HepG2 (cell line): ENCODE results near the gene ILDR2. TPM values are rescaled to one million over a fixed set of nuclear protein-coding genes. Genes with fewer than 3 reads are reported as not detected.
A peak's percentile ranks its signal among the peaks of the same experiment; 100 is the strongest.

ENCODE experiments used
- ATF1 ChIP-seq: IDR thresholded peaks from 2 replicates; pipeline ENCODE4 v1.6.1; 2016; ENCODE audit warnings: mild to moderate bottlenecking, control low read depth
- CTCF ChIP-seq: sonication (generic); formaldehyde crosslinking; IDR thresholded peaks from 2 replicates; pipeline ENCODE4 v1.5.0; 2020; ENCODE audit warnings: mild to moderate bottlenecking, missing genetic modification reagents, moderate library complexity
- FLYWCH1 ChIP-seq: sonication (generic); formaldehyde crosslinking; IDR thresholded peaks from 2 replicates; pipeline ENCODE4 v1.8.1; 2023; ENCODE audit warnings: mild to moderate bottlenecking, missing genetic modification reagents
- GABPA ChIP-seq, 2 experiments: IDR thresholded peaks; 2 replicates each; pipeline ENCODE4 v1.6.1; 2011 to 2016; ENCODE audit warnings: low read depth in 2 of 2, low read length in 1 of 2, missing biosample characterization in 1 of 2, missing genetic modification characterization in 1 of 2
- KLF12 ChIP-seq: sonication (generic); formaldehyde crosslinking; IDR thresholded peaks from 2 replicates; pipeline ENCODE4 v1.4.0; 2020; ENCODE audit warnings: missing genetic modification reagents, borderline replicate concordance
- MTF1 ChIP-seq: sonication (generic); formaldehyde crosslinking; IDR thresholded peaks from 2 replicates; pipeline ENCODE4 v1.5.0; 2020; ENCODE audit warnings: missing genetic modification reagents
- SIN3A ChIP-seq: IDR thresholded peaks from 2 replicates; pipeline ENCODE4 v1.6.1; 2011; ENCODE audit warnings: low read depth, mild to moderate bottlenecking, control low read depth, low read length, borderline replicate concordance
- SMARCC2 ChIP-seq: fragments of 450-650 bp; IDR thresholded peaks from 2 replicates; pipeline ENCODE4 v1.6.1; 2017; ENCODE audit warnings: antibody characterized with exemption, mild to moderate bottlenecking
- THYN1 ChIP-seq: sonication (generic); formaldehyde crosslinking; IDR thresholded peaks from 2 replicates; pipeline ENCODE4 v1.8.1; 2023; ENCODE audit warnings: low read depth, mild to moderate bottlenecking, moderate library complexity, missing genetic modification reagents, borderline replicate concordance
- TIGD3 ChIP-seq: sonication (generic); formaldehyde crosslinking; IDR thresholded peaks from 2 replicates; pipeline ENCODE4 v1.5.1; 2020; ENCODE audit warnings: mild to moderate bottlenecking, missing genetic modification reagents, borderline replicate concordance
- TRIM22 ChIP-seq: fragments of 450-650 bp; IDR thresholded peaks from 2 replicates; pipeline ENCODE4 v1.6.1; 2017
- ZBTB10 ChIP-seq: sonication (generic); formaldehyde crosslinking; IDR thresholded peaks from 2 replicates; pipeline ENCODE4 v1.4.0; 2020; ENCODE audit warnings: missing genetic modification reagents, borderline replicate concordance
- ZBTB39 ChIP-seq: sonication (generic); formaldehyde crosslinking; IDR thresholded peaks from 2 replicates; pipeline ENCODE4 v1.5.0; 2020; ENCODE audit warnings: missing genetic modification reagents
- ZFP37 ChIP-seq: sonication (generic); formaldehyde crosslinking; IDR thresholded peaks from 2 replicates; pipeline ENCODE4 v1.4.0; 2020; ENCODE audit warnings: missing genetic modification reagents, borderline replicate concordance
- ZNF121 ChIP-seq: sonication (generic); formaldehyde crosslinking; IDR thresholded peaks from 2 replicates; pipeline ENCODE4 v1.5.0; 2020; ENCODE audit warnings: mild to moderate bottlenecking, missing genetic modification reagents
- ZNF235 ChIP-seq: sonication (generic); formaldehyde crosslinking; IDR thresholded peaks from 2 replicates; pipeline ENCODE4 v1.8.1; 2023; ENCODE audit warnings: mild to moderate bottlenecking, missing genetic modification reagents, borderline replicate concordance
- ZNF33B ChIP-seq: sonication (generic); formaldehyde crosslinking; IDR thresholded peaks from 2 replicates; pipeline ENCODE4 v1.5.1; 2020; ENCODE audit warnings: mild to moderate bottlenecking, missing genetic modification reagents
- ZNF75D ChIP-seq: sonication (generic); formaldehyde crosslinking; IDR thresholded peaks from 2 replicates; pipeline ENCODE4 v1.8.1; 2023; ENCODE audit warnings: missing genetic modification reagents, mild to moderate bottlenecking, borderline replicate concordance
- polyA plus RNA-seq, 8 experiments: library from polyadenylated mRNA; depleted of rRNA in 3 of 8; stranded (reverse) in 7 of 8; unstranded in 1 of 8; fragments of >200 nt; fragmentation: Illumina TruSeq in 4 of 8; extraction: Trizol in 4 of 8; gene quantifications; 2 replicates each; pipeline versions ENCODE4 v1.2.1 to v1.2.3, GENCODE V29; 2011 to 2016; ENCODE audit warnings: low read depth in 4 of 8, missing spikeins in 1 of 8, mixed read lengths in 1 of 8; ENCODE audit not compliant: insufficient read depth in 1 of 8
- total RNA-seq, 5 experiments: library from RNA; depleted of rRNA; stranded (reverse); fragments of >200 nt; fragmentation: Illumina TruSeq; extraction: Trizol; gene quantifications; 2 replicates each; pipeline ENCODE4 v1.2.3, GENCODE V29; 2016; ENCODE audit warnings: low read depth in 1 of 5

ILDR2 gene
- total and polyA plus RNA-seq, 2 of the 13 experiments (the other 11 are each of a cell fraction or from before 2014, with no cell fraction given): 0.04 TPM; not detected in 1

- TF ChIP-seq CTCF: peak; percentile 69
- TF ChIP-seq ATF1 (CRISPR knock-in tag): no peak
- peak; percentile 26; the same call in 1 of the 2 replicates for TF ChIP-seq SIN3A
- 0 out of 2 replicates have a peak, but pooled peaks have one; percentile 24 for TF ChIP-seq ZBTB10
- TF ChIP-seq ZBTB39 (CRISPR knock-in tag): no peak
- TF ChIP-seq THYN1 (CRISPR knock-in tag): 0 out of 2 replicates have a peak, but pooled peaks have one; percentile 43
- TF ChIP-seq GABPA (IDR thresholded peaks at IDR 0.05; ENCODE audit: low read depth, low read length): peak; percentile 30; the same call in 1 of the 2 replicates
- peak; percentile 80 for TF ChIP-seq GABPA (CRISPR knock-in tag; IDR thresholded peaks at IDR 0.05; ENCODE audit: low read depth)
- TF ChIP-seq SMARCC2: no peak
- peak; percentile 46; the same call in 1 of the 2 replicates for TF ChIP-seq ZNF33B
- TF ChIP-seq TIGD3: no peak
- peak; percentile 36; the same call in 1 of the 2 replicates for TF ChIP-seq ZFP37 (CRISPR knock-in tag)
- TF ChIP-seq KLF12: peak; percentile 87
- no peak for TF ChIP-seq FLYWCH1
- TF ChIP-seq ZNF235 (CRISPR knock-in tag): peak; percentile 77; the same call in 1 of the 2 replicates
- TF ChIP-seq ZNF75D: no peak
- no peak; the same call in 1 of the 2 replicates for TF ChIP-seq ZNF121 (CRISPR knock-in tag)
- TF ChIP-seq MTF1 (CRISPR knock-in tag): no peak
- peak; percentile 37; the same call in 1 of the 2 replicates for TF ChIP-seq TRIM22
Measured at GRCh38 chr1:166875734-166876539, 99.4 kb downstream of the ILDR2 start, which contains the start of gene TADA1 (continued).
